COR-L47 (cell line): ENCODE data around the gene MLXIP.
"Not testable (repeated sequence)": the region's sequence is repeated elsewhere in the genome, so short reads cannot be mapped to it uniquely, and the experiment has no call there.

Source experiments
- DNase-seq: peaks from one replicate; lab custom pipeline; 2025; lab: John Stamatoyannopoulos, UW

The MLXIP gene

GRCh38 chr12:122148657-122149056, 70.1 kb downstream of the MLXIP start:
- no peak for DNase-seq

- no peak for DNase-seq
Observed at GRCh38 chr12:122150127-122150681, 71.6 kb downstream of the MLXIP start.

DNA sequence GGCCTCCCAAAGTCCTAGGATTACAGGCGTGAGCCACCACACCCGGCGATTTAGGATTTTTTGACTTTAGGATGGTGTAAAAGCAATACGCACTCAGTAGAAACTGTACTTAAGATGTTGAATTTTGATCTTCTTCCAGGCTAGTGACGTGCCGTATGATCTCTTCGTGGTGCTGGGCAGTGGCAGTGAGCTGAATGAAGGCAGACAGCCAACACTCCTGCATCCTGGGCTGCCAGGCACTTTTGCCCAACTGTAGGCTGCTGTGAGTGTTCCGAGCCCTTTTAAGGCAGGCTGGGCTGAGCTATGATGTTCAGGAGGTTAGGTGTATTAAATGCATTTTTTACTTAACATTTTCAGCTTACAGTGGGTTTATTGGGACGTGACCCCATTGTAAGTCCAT, 74.2 kb downstream of the MLXIP start:
- no peak for DNase-seq

- DNase-seq = no peak
Observed at GRCh38 chr12:122155705-122156104, 77.1 kb downstream of the MLXIP start.

DNA sequence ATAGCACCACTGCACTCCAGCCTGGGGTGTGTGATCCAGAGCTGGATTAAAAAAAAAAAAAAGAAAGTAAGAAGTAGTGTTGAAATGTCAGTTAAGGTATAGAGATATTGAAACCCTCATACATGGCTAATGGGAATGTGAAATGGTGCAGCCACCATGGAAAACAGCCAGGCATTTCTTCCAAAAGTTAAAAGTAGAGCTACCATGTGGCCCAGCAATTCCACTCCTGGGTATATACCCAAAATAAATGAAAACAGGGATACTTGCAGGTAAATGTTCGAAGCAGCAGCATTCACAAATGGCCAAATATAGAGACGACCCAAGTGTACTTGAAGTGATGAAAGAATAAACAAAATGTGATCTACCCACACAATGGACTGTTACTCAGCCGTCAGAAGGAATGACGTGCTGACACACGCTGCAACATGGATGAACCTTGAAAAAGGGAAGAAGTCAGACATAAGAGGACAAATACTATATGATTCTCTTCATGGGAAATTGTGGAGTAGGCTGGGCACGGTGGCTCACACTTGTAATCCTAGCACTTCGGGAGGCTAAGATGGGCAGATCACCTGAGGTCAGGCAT, 80.2 kb downstream of the MLXIP start:
- DNase-seq = no peak

GRCh38 chr12:122159882-122160281, 81.3 kb downstream of the MLXIP start:
- DNase-seq = no peak

GRCh38 chr12:122160761-122161160, 82.2 kb downstream of the MLXIP start:
- no peak for DNase-seq

GRCh38 chr12:122161682-122162081, 83.1 kb downstream of the MLXIP start:
- no peak for DNase-seq

DNA sequence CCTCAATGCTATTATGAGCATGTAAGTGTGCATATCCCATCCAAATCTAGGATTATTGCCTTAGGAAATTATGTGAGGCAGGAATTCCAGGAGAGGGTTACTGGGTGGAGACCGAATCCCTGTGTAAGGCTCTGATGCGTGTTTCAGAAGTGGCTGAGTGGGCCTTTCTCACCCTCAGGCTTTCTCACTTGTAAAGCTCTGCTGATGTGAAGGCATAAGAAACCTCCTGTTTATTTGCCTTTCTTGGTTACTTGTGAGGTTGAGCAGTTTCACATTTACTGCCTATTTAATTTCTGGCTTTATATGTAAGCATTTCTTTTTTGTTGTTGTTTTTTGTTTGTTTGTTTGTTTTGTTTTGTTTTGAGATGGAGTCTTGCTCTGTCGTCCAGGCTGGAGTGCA, 84.4 kb downstream of the MLXIP start:
- no peak for DNase-seq

DNA sequence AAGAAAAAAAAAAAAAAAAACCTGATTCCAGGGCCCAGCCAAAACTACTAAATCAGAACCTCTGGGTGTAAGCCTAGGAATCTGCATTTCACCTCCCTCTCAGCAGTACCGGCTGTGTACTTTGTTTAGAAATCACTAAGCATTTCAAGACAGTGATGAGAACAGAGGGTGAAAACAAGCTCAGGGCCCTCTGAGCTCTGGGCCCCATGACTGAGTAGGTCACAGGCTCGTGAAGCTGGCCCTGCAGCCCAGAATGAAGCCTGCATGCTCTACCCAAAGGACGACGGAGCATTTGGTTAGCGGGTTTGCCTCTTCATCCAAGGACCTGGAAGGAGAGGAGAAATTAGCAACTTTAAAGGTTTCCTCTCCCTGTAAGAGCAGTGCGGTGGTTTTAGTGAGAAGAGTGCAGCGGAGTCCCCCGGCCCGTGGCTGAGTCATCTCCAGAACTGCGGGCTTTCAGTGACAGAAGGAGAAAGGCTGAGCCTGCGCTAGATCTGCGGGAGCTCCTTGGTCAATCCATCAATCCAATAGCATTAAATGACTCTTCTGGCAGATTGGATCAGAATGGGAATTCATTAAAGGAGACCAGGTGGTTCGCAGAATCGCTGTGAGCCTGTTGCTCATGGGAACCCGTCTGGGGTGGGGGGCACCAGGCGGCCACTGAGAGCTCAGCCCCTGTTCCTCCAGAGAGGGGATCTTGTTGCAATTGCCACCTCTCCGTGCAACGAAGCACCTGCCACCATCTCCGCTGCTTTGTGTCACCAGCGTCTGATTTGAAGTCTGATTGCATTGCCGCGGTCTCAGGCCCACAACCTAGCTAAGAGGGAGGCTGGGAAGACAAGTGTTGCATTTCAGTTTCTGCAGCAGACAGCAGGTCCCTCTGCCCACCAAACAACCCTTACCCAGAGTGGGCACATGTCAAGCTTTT, 88.1 kb downstream of the MLXIP start:
- no peak for DNase-seq

DNA sequence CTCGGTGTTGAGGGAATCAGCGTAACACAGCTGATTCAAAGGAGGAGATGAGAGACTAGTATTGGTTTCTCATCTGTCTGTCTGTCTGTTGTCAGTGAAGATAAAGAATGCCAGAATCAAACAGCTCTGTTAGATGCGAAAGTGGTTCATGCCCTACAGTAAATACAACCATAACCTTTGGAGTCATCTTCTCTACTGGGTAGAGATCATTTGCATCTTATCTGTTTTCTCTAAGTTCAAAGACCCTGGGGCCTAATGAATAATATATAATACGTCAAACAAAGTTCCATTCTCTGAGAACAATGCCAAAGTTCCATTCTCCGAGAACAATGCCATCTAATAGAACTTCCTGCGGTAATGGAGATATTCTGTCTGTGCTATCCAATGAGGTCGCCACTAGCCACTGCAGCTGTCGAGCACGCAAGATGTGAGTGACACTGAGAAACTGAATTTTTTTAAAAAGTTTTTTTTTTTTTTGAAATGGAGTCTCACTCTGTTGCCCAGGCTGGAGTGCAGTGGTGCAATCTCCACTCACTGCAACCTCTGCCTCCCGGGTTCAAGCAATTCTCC, 88.9 kb downstream of the MLXIP start:
- no peak for DNase-seq

DNA sequence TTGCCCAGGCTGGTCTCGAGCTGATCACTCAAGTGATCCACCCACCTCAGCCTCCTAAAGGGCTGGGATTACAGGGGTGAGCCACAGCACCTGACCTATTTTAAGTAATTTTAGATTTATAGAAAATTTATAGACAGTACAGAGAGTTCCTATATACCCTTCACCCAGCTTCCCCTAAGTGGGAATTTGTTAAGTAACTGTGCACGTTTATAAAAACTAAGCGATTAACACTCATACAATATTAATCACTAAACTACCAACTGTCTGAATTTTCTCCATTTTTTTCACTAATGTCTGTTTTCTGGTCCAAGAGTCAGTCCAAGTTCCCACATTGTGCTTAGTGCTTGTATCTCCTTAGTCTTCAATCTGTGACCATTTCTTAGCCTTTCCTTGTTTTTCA, 89.9 kb downstream of the MLXIP start:
- no peak for DNase-seq

GRCh38 chr12:122171399-122171798, 92.8 kb downstream of the MLXIP start:
- DNase-seq = no peak

- no peak for DNase-seq
Observed at GRCh38 chr12:122172262-122172939, 93.8 kb downstream of the MLXIP start.

DNA sequence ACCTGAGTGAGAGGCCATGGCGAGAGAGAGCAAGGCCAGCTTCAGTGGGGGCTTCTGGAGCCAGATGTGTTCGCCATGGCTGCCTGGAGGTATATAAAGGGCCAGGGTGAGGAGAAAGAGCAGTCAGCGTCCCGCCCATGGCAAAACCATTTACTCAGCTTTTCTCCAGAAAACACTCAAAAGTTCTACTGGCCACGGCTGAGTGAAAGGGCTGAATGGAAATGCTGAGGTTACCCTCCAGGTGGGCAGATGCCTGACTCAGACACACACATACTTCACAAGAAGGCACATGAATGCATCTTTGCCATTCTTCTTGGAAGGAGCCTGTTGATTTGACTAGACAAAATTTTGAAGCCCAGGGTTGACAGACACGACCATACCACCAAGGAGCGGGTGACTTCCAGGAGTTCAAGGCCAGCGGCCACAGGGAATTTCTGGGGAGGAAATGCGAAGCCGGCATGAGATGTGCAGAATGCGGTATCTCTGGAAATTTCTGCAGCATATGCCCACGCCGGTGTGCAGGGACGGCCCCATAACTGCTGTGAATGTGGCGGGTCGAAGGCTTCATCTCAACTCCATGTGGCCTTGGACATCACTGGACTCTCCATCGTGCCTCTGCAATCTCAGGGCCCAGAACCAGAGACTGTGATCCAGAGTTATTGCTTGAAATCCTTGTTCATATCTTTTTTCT, 95.7 kb downstream of the MLXIP start, which contains the start of gene IL31:
Gene IL31, minus strand, starts transcription at position 67 of the 691 bp plus-strand sequence. Its CDS starts 49 bp downstream, at position 18.
- DNase-seq = no peak

DNA sequence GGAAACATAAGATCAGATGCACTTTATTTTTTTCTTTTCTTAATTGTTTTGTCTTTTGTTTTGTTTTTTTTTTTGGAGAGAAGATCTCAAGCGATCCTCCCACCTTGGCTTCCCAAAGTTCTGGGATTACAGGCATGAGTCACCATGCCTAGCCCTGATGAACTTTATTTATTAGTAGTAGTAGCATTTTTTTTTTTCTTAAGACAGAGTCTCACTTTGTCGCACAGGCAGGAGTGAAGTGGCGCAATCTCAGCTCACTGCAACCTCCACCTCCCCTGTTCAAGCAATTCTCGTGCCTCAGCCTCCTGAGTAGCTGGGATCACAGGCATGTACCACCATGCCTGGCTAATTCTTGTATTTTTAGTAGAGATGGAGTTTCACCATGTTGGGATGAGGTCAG, 97.9 kb downstream of the MLXIP start:
- DNase-seq = not testable (repeated sequence)

- DNase-seq = no peak
Observed at GRCh38 chr12:122182887-122183587, 104.5 kb downstream of the MLXIP start, which contains the start of gene LRRC43. LRRC43 (plus strand) TSS chr12:122183123; CDS start chr12:122183145, 22 bp downstream.

GRCh38 chr12:122183588-122183940, 105.0 kb downstream of the MLXIP start:
- DNase-seq = no peak

GRCh38 chr12:122184517-122184916, 106.0 kb downstream of the MLXIP start:
- no peak for DNase-seq

DNA sequence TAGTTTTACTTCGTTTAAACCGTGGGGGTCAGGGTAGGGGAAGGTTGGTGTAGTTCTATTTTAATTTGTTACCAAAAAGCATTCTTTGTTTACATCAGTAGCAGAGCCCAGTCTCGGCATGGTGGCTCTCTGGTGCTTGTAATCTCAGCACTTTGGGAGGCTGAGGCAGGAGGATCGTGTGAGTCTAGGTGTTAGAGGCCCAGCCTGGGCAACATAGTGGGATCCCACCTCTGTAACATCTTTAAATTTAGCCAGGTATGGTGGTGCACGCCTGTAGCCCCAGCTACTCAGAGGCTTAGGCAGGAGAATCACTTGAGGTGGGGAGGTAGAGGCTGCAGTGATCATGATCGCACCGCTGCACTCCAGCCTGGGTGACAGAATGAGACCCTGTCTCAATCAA, 106.5 kb downstream of the MLXIP start:
- DNase-seq = no peak
